ENCODE measurements around the gene CMTM7.

The CMTM7 gene

GRCh38 chr3:32493437-32494414, 102.1 kb downstream of the CMTM7 start:
- DNase-seq = no peak

- no peak for DNase-seq
These were observed 103.4 kb downstream of the CMTM7 start for GRCh38 chr3:32495085-32495484.

GRCh38 chr3:32495609-32496008, 104.0 kb downstream of the CMTM7 start:
- no peak for DNase-seq

GRCh38 chr3:32498252-32498651, 106.6 kb downstream of the CMTM7 start:
- no peak for DNase-seq

- DNase-seq = no peak
These were observed 107.3 kb downstream of the CMTM7 start for GRCh38 chr3:32498992-32499391.

- DNase-seq = no peak
These were observed 107.9 kb downstream of the CMTM7 start for GRCh38 chr3:32499585-32499984.

GRCh38 chr3:32500231-32500630, 108.6 kb downstream of the CMTM7 start:
- DNase-seq = no peak

- DNase-seq = no peak
These were observed 109.5 kb downstream of the CMTM7 start for GRCh38 chr3:32500880-32501782.

GRCh38 chr3:32501783-32502117, 110.1 kb downstream of the CMTM7 start:
- no peak for DNase-seq

- peak; percentile 94 for DNase-seq
These were observed 110.7 kb downstream of the CMTM7 start, which contains the start of gene CMTM6 for GRCh38 chr3:32502118-32502945. Gene CMTM6, minus strand, starts transcription at chr3:32502852. Its CDS starts 107 bp downstream, at chr3:32502745.

- no peak for DNase-seq
These were observed 111.3 kb downstream of the CMTM7 start for GRCh38 chr3:32502946-32503286.

Measured in right forelimb (tissue), 1 donor.